ENCODE measurements around the gene RAD21L1.
"Not testable (repeated sequence)": the region's sequence is repeated elsewhere in the genome, so short reads cannot be mapped to it uniquely, and the experiment has no call there.

The RAD21L1 gene

GRCh38 chr20:1232286-1233111 is 6.7 kb downstream of the RAD21L1 start:
- DNase-seq: no peak

- DNase-seq: no peak
Observed at GRCh38 chr20:1240549-1240948, 14.7 kb downstream of the RAD21L1 start.

GRCh38 chr20:1241456-1241855 is 15.6 kb downstream of the RAD21L1 start:
- no peak for DNase-seq

GRCh38 chr20:1242099-1242498 is 16.3 kb downstream of the RAD21L1 start:
- DNase-seq: no peak

- peak; percentile 31 for DNase-seq
Observed at GRCh38 chr20:1242530-1242929, 16.7 kb downstream of the RAD21L1 start.

GRCh38 chr20:1245578-1245977 is 19.7 kb downstream of the RAD21L1 start:
- DNase-seq: no peak

GRCh38 chr20:1247689-1248088 is 21.8 kb downstream of the RAD21L1 start:
- DNase-seq: no peak

GRCh38 chr20:1250282-1250681 is 24.4 kb downstream of the RAD21L1 start:
- DNase-seq: not testable (repeated sequence)

- no peak for DNase-seq
Observed at GRCh38 chr20:1252416-1252815, 26.6 kb downstream of the RAD21L1 start.

GRCh38 chr20:1254254-1254653 is 28.4 kb downstream of the RAD21L1 start:
- no peak for DNase-seq

GRCh38 chr20:1255675-1256074 is 29.8 kb downstream of the RAD21L1 start:
- DNase-seq: no peak

GRCh38 chr20:1263853-1264252 is 38.0 kb downstream of the RAD21L1 start:
- DNase-seq: no peak

- no peak for DNase-seq
Observed at GRCh38 chr20:1264727-1265126, 38.9 kb downstream of the RAD21L1 start.

- no peak for DNase-seq
Observed at GRCh38 chr20:1265226-1265915, 39.5 kb downstream of the RAD21L1 start.

GRCh38 chr20:1265916-1266166 is 40.0 kb downstream of the RAD21L1 start:
- DNase-seq: no peak

GRCh38 chr20:1266167-1266973 is 40.5 kb downstream of the RAD21L1 start, which contains the start of gene SNPH:
SNPH (plus strand) TSS chr20:1266294; CDS start chr20:1296240, 29,946 bp downstream.
- peak; percentile 11 for DNase-seq

- DNase-seq: no peak
Observed at GRCh38 chr20:1267161-1267560, 41.3 kb downstream of the RAD21L1 start.

- no peak for DNase-seq
Observed at GRCh38 chr20:1267809-1268374, 42.0 kb downstream of the RAD21L1 start.

GRCh38 chr20:1269235-1269634 is 43.4 kb downstream of the RAD21L1 start:
- DNase-seq: no peak

GRCh38 chr20:1269850-1270249 is 44.0 kb downstream of the RAD21L1 start:
- DNase-seq: no peak

GRCh38 chr20:1272368-1273100 is 46.7 kb downstream of the RAD21L1 start:
- no peak for DNase-seq

GRCh38 chr20:1273366-1273765 is 47.5 kb downstream of the RAD21L1 start:
- DNase-seq: no peak
